Mucosa of descending colon (tissue), 3 donors: ENCODE data around the gene STARD9. TPM values are rescaled to one million over a fixed set of nuclear protein-coding genes. Genes with fewer than 3 reads are reported as not detected.
"Not testable (repeated sequence)": the region's sequence is repeated elsewhere in the genome, so short reads cannot be mapped to it uniquely, and the experiment has no call there.

Experiments
- ATAC-seq: fragments of 200-7000 bp; cut with Tn5 transposase; one replicate; pipeline ENCODE4 v1.9.1; 2020; ENCODE audit warnings: mild to moderate bottlenecking, moderate library complexity
- DNase-seq, 3 donors: peaks; one replicate each; pipeline ENCODE4 v3.0.0-alpha.2; 2020
- H3K36me3 ChIP-seq: fragments of 200-600 bp; one replicate; pipeline ENCODE4 v1.8.0; 2021; ENCODE audit warnings: low read depth, mild to moderate bottlenecking
- H3K4me1 ChIP-seq: fragments of 200-600 bp; one replicate; pipeline ENCODE4 v1.8.0; 2021; ENCODE audit warnings: low read depth, mild to moderate bottlenecking
- H3K4me3 ChIP-seq: fragments of 200-600 bp; one replicate; pipeline ENCODE4 v1.8.0; 2021; ENCODE audit warnings: mild to moderate bottlenecking
- H3K9me3 ChIP-seq: fragments of 200-600 bp; one replicate; pipeline ENCODE4 v1.8.0; 2021; ENCODE audit warnings: mild to moderate bottlenecking
- intact Hi-C, 2 donors: fragments of 100-400 bp; cut with DNase I in 1 of 2; cut with micrococcal nuclease in 1 of 2; formaldehyde crosslinking; loops; one replicate each; pipeline versions ENCODE4 v1.11.0 to v1.11.1; 2022; cut with DNase I, micrococcal nuclease
- total RNA-seq, 3 donors: library from RNA; stranded (reverse); fragmentation: NEBNext Ultra II Directional in 2 of 3; extraction: Animal tissue kit (Norgen Biotek cat#: 25700) in 2 of 3; gene quantifications; one replicate each; pipeline versions ENCODE4 v1.2.1 to v1.2.4, GENCODE V29; 2021 to 2023
- TF ChIP-seq, protein P1 (sequence below): fragments of 200-600 bp; IDR thresholded peaks from one replicate; pipeline ENCODE4 v1.8.0; 2022; ENCODE audit warnings: antibody characterized with exemption, mild to moderate bottlenecking
- donor health status: DM: no; HTN: no; CAD: no; lungs with moderate emphysema.
- donor health status: DM: no; HTN: no; CAD: no.
- donor health status: DM: no; HTN: yes; CAD: no.

STARD9 gene
- total RNA-seq, 3 donors from 2014 or later, result 6.1 to 42.8 (median 8.5) TPM

DNA sequence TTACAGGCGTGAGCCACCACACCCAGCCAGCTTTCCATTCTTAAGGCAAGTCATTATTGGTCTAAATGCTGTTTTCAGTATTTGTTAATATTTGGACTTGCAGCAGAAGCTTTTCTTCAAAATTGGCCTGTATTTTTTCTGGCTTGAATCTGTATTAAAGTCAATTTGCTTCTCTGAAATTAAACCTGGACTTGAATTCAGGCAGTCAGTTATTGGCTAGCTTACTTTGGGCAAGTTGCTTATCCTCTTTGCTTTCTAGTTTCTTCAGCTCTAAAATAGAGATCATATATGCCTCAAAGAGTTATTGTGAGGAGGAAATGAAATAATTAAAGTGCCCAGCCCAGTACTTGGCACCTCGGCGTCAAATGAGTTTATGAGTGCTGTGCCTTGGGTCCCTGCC is 17.3 kb downstream of the STARD9 start:
- DNase-seq, result peak in 2 of 3 donors; percentile 45 to 47
- H3K36me3 ChIP-seq, result no peaks in the 10 kb centered on the region
- H3K9me3 ChIP-seq, result no peaks in the 10 kb centered on the region
- TF ChIP-seq, protein P1, sequence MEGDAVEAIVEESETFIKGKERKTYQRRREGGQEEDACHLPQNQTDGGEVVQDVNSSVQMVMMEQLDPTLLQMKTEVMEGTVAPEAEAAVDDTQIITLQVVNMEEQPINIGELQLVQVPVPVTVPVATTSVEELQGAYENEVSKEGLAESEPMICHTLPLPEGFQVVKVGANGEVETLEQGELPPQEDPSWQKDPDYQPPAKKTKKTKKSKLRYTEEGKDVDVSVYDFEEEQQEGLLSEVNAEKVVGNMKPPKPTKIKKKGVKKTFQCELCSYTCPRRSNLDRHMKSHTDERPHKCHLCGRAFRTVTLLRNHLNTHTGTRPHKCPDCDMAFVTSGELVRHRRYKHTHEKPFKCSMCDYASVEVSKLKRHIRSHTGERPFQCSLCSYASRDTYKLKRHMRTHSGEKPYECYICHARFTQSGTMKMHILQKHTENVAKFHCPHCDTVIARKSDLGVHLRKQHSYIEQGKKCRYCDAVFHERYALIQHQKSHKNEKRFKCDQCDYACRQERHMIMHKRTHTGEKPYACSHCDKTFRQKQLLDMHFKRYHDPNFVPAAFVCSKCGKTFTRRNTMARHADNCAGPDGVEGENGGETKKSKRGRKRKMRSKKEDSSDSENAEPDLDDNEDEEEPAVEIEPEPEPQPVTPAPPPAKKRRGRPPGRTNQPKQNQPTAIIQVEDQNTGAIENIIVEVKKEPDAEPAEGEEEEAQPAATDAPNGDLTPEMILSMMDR, result no peak
- ATAC-seq, result peak; percentile 34
- intact Hi-C loops, result no loop called here
- peaks cover 11% of the 10 kb centered on the region for H3K4me1 ChIP-seq
- no peak overlapping the region for H3K4me3 ChIP-seq

DNA sequence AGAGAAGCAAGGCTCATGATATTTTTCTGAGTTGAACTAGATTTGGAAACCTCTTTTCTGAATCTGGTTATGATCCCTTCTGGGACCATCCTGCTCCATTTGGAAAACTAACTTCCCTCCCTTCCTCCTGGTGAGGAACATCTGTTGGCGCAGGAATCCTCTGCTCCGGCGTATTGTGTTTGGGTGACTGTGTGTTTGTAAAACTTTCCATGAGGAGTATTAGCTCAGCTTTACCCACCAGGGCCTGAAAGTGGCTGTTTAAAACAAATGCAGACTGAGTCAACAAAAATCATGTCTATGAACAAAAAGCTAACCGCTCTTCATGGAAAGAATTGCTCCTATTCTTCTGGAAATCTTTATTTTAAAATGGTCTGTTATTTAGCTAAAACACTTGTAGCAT is 17.7 kb downstream of the STARD9 start:
- no peak for DNase-seq
- no peak overlapping the region for H3K4me3 ChIP-seq
- peak; percentile 16 for ATAC-seq
- H3K4me1 ChIP-seq, result peaks cover 11% of the 10 kb centered on the region
- no peaks in the 10 kb centered on the region for H3K9me3 ChIP-seq
- intact Hi-C loops, result no loop called here
- no peaks in the 10 kb centered on the region for H3K36me3 ChIP-seq
- TF ChIP-seq, protein P1, result no peak

DNA sequence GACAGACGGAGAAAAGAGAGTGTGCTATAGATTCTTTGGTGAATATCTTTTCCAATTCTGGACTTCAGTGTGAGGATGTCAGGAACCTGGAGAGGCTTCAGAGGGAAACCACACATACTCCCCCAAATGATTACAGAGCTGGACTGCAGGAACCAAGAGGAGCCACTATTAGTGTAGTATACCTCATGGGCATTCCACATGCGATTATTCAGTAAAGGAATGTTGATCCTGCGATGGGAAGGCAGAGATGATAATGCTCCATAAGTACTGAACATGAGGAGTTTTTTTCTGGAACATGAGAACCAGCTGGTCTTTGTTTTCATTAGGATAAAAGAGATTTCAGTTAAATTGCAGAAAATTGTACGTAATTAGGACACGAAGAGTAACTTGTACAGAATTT is 18.7 kb downstream of the STARD9 start:
- DNase-seq (no peak), ATAC-seq (no peak)
- no peak overlapping the region for H3K4me3 ChIP-seq
- H3K9me3 ChIP-seq, result no peaks in the 10 kb centered on the region
- no peaks in the 10 kb centered on the region for H3K36me3 ChIP-seq
- H3K4me1 ChIP-seq, result peaks cover 11% of the 10 kb centered on the region
- TF ChIP-seq, protein P1, result no peak
- intact Hi-C loops, result no loop called here

DNA sequence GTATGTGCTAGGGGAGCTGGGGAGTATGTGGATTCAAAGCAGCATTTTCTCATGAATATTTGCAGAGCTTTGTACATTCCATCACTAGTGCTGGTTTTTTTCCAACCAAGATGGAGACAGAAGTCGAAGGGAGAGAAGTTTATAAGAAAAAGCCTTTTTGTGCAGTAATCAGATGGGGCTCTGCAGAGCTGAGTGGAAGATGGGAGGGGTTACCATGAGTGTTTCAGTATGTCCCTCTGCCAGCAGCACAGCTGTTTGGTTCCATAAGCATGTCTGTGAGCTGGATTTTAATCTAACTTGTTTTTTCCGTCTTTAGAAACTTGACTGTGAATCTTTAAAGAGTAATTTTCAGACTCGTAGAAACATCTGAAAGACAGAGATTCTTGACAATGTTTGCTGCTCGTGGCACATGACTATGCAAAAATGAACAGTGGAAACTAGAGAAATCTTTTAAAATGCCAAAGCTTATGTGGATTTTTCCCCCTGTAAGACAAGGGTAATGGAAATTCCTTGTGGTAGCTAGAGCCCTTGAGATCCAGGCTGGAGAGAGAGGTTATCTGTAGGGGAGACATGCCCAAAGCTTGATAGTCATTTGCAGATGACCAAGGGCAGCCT is 20.3 kb downstream of the STARD9 start:
- no peaks in the 10 kb centered on the region for H3K36me3 ChIP-seq
- TF ChIP-seq, protein P1, result no peak
- ATAC-seq (no peak), DNase-seq (peak in 1 of 3 donors; percentile 43)
- H3K4me1 ChIP-seq, result peaks cover 11% of the 10 kb centered on the region
- H3K4me3 ChIP-seq, result no peak overlapping the region
- intact Hi-C loops, result no loop called here
- no peaks in the 10 kb centered on the region for H3K9me3 ChIP-seq

DNA sequence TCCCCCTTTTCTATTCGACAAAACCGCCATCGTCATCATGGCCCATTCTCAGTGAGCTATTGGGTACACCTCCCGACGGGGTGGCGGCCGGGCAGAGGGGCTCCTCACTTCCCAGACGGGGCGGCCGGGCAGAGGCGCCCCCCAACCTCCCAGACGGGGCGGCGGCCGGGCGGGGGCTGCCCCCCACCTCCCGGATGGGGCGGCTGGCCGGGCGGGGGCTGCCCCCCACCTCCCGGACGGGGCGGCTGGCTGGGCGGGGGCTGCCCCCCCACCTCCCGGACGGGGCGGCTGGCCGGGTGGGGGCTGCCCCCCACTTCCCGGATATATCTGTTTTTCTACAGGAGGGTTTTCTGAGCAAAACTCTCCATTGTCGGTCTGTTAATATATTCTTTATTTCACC is 25.9 kb downstream of the STARD9 start:
- H3K9me3 ChIP-seq, DNase-seq, H3K4me3 ChIP-seq, H3K4me1 ChIP-seq, H3K36me3 ChIP-seq, ATAC-seq, intact Hi-C loops: not testable (repeated sequence)

DNA sequence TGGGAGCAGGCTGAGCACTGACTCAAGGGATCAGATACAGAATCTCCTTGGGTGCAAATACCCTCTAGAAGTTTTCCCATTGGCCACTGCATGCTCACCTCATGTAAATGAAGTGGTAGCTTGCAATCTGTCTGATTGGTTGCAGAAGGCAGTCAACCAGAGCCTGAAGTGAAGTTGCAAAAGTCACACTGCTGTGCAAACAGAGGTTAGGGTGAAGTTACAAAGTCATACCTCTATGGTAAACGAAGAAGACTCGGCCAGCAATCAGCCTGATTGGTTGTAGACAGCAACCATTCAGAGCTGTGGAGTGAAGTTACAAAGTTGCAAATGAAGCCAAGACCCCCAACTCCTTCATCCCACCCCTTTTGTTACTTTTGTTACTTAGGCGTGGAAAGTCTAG is 27.1 kb downstream of the STARD9 start:
- no peak overlapping the region for H3K4me3 ChIP-seq
- intact Hi-C loops, result no loop called here
- ATAC-seq, result no peak
- no peaks in the 10 kb centered on the region for H3K9me3 ChIP-seq
- peaks cover 3% of the 10 kb centered on the region for H3K4me1 ChIP-seq
- no peaks in the 10 kb centered on the region for H3K36me3 ChIP-seq
- no peak for DNase-seq
- TF ChIP-seq, protein P1, result no peak
